ENCODE measurements around the gene ERMP1. TPM values are rescaled to one million over a fixed set of nuclear protein-coding genes. Genes with fewer than 3 reads are reported as not detected.

ERMP1 gene
- polyA plus RNA-seq, 1 of the 3 experiments (the other 2 are of a cell fraction) = 5.9 TPM

- Histone ChIP-seq H3K27me3 (ENCODE audit: insufficient read depth) (no peaks in the 10 kb centered on the region), H3F3A (replicated peaks; ENCODE audit: insufficient read depth) (peaks cover 12% of the 10 kb centered on the region), H3K9ac (no peak overlapping the region), H3K4me3 (ENCODE audit: low read depth in 2 of 2, low read length in 1 of 2) (no peak overlapping the region), H3K9me2 (no peaks in the 10 kb centered on the region), H3K27ac (ENCODE audit: low read depth in 2 of 2, low read length in 1 of 2) (no peak overlapping the region), H4K20me1 (ENCODE audit: insufficient read depth) (no peaks in the 10 kb centered on the region), H3K4me2 (no peak overlapping the region), H2AFZ (ENCODE audit: low read depth) (no peak overlapping the region), H3K36me3 (replicated peaks in 1 of 2; ENCODE audit: control insufficient read depth in 1 of 2, insufficient read depth in 2 of 2, low read length in 1 of 2) (peaks cover 0 to 7% of the 10 kb centered on the region in 2 experiments), H3K9me3 (no peaks in the 10 kb centered on the region), H3K4me1 (ENCODE audit: control insufficient read depth in 1 of 2, insufficient read depth in 2 of 2, low read depth in 1 of 2, low read length in 1 of 2) (peaks cover 0 to 5% of the 10 kb centered on the region in 2 experiments; a peak in 1 of 4 replicates), H3K79me2 (ENCODE audit: insufficient read depth) (no peaks in the 10 kb centered on the region)
- WGBS (ENCODE audit: low lambda C conversion rate) = 95% methylated on average over 6 of the region's 6 CpGs
- ChIA-PET POLR2A (no interaction called here), CTCF (interaction anchor here (3.0 kb wide), 1 partner anchor 20 kb away, joined by 9 read pairs; no protein-coding TSS in a partner anchor)
- DNase-seq = no peak
- TF ChIP-seq PBX3 (IDR thresholded peaks at IDR 0.05) (no peak), FOXM1 (IDR thresholded peaks at IDR 0.05; ENCODE audit: low read depth) (no peak), EP300 (IDR thresholded peaks at IDR 0.05; ENCODE audit: borderline replicate concordance in 1 of 2, low read depth in 1 of 2, low read length in 1 of 2) (no peak), REST (IDR thresholded peaks at IDR 0.05; ENCODE audit: low read depth, low read length) (no peak), GATA2 (CRISPR knock-in tag; IDR thresholded peaks at IDR 0.05) (no peak), TCF12 (IDR thresholded peaks at IDR 0.05) (no peak), IRF3 (IDR thresholded peaks at IDR 0.05; ENCODE audit: low read depth, low read length) (no peak), CTCF (IDR thresholded peaks at IDR 0.05) (no peak)
Observed at GRCh38 chr9:5819174-5819573, 13.7 kb downstream of the ERMP1 start.
